Measurements from ENCODE around the gene NQO2. TPM values are rescaled to one million over a fixed set of nuclear protein-coding genes. Genes with fewer than 3 reads are reported as not detected.

The NQO2 gene
- total RNA-seq, 1 experiment from 2014 or later = 45.7 TPM

- H3K27ac ChIP-seq (ENCODE audit: low read length) = peak overlapping the region; percentile 79
- TF ChIP-seq SIN3A (IDR thresholded peaks at IDR 0.05; ENCODE audit: borderline replicate concordance, insufficient read depth, low read depth, low read length) (no peak), TCF7L2 (IDR thresholded peaks at IDR 0.05; ENCODE audit: low read depth, low read length) (peak; percentile 38; the same call in 1 of the 2 replicates), POLR2AphosphoS5 (IDR thresholded peaks at IDR 0.05; ENCODE audit: low read depth, low read length) (peak; percentile 90)
- intact Hi-C loops (cut with micrococcal nuclease; ENCODE audit: unreplicated experiment) (no loop called here), in situ Hi-C loops (cut with HindIII; ENCODE audit: low pct_unique_long_range_greater_than_20kb, low sequenced_read_pairs) (no loop called here)
- H3K9me3 ChIP-seq (ENCODE audit: control insufficient read depth, insufficient read depth, low read depth, low read length) = no peaks in the 10 kb centered on the region
- CTCF ChIA-PET = interaction anchor here (0.6 kb wide), 1 partner anchor 25 kb away, joined by 3 read pairs; no protein-coding TSS in a partner anchor
- no peaks in the 10 kb centered on the region; the same call in 1 of the 2 replicates for H3K36me3 ChIP-seq (ENCODE audit: control insufficient read depth, insufficient read depth, low read length)
- peaks cover 14% of the 10 kb centered on the region for H3K4me1 ChIP-seq (ENCODE audit: control insufficient read depth, insufficient read depth, low read length)
- POLR2A ChIA-PET = interaction anchor here (0.7 to 1.0 kb wide), 3 partner anchors 51 to 74 kb away, joined by 3 to 6 read pairs (median 4); no protein-coding TSS in a partner anchor
- ATAC-seq (peak; percentile 93), DNase-seq (ENCODE audit: low read depth, low spot score) (no peak)
- BruUV-seq (replicated peaks) = no TSS peak
- no peaks in the 10 kb centered on the region for H3K27me3 ChIP-seq (ENCODE audit: control insufficient read depth, insufficient read depth, low read length)
- peak overlapping the region; percentile 69 to 75 for H3K4me3 ChIP-seq (ENCODE audit: low read depth in 2 of 2, low read length in 2 of 2)
Measured at GRCh38 chr6:3063733-3064700, 64.3 kb downstream of the NQO2 start.

GRCh38 chr6:3068329-3069214 lies 68.9 kb downstream of the NQO2 start, which contains the start of gene RIPK1:
Gene RIPK1, plus strand, starts transcription at chr6:3068494. Its CDS starts 8,330 bp downstream, at chr6:3076824.
- intact Hi-C loops (cut with micrococcal nuclease; ENCODE audit: unreplicated experiment) = no loop called here
- Histone ChIP-seq H3K36me3 (ENCODE audit: control insufficient read depth, insufficient read depth, low read length) (no peaks in the 10 kb centered on the region; the same call in 1 of the 2 replicates), H3K9me3 (ENCODE audit: control insufficient read depth, insufficient read depth, low read depth, low read length) (no peaks in the 10 kb centered on the region), H3K27me3 (ENCODE audit: control insufficient read depth, insufficient read depth, low read length) (no peaks in the 10 kb centered on the region), H3K4me3 (ENCODE audit: low read depth in 2 of 2, low read length in 2 of 2) (peak within 1 kb of the TSS; percentile 78 to 91), H3K4me1 (ENCODE audit: control insufficient read depth, insufficient read depth, low read length) (peaks cover 8% of the 10 kb centered on the region), H3K27ac (ENCODE audit: low read length) (peak within 1 kb of the TSS; percentile 95)
- CTCF ChIA-PET = interaction anchor here (0.6 kb wide), 1 partner anchor 61 kb away, joined by 7 read pairs; no protein-coding TSS in a partner anchor
- POLR2A ChIA-PET = interaction anchor here (0.7 to 1.2 kb wide), 2 partner anchors 69 to 78 kb away, joined by 3 to 4 read pairs; partner anchors contain the start of gene NQO2
- TF ChIP-seq SIN3A (IDR thresholded peaks at IDR 0.05; ENCODE audit: borderline replicate concordance, insufficient read depth, low read depth, low read length) (no peak), REST (IDR thresholded peaks at IDR 0.05; ENCODE audit: insufficient read depth in 1 of 2, low read depth in 2 of 2, low read length in 1 of 2) (peak in 1 of 2 experiments; percentile 54; a peak in 1 of 4 replicates), TCF7L2 (IDR thresholded peaks at IDR 0.05; ENCODE audit: low read depth, low read length) (no peak), CTCF (IDR thresholded peaks at IDR 0.05) (peak; percentile 71), POLR2AphosphoS5 (IDR thresholded peaks at IDR 0.05; ENCODE audit: low read depth, low read length) (peak; percentile 91)
- BruUV-seq (replicated peaks) = no TSS peak
- in situ Hi-C loops (cut with HindIII; ENCODE audit: low pct_unique_long_range_greater_than_20kb, low sequenced_read_pairs) = no loop called here
- DNase-seq (ENCODE audit: low read depth, low spot score) = no peak
- peak; percentile 88 for ATAC-seq

Other genes with a start within 250 kb of the NQO2 start
- 0.85 TPM for gene MYLK4, start 249.0 kb upstream of the NQO2 start, total RNA-seq (2021; ENCODE audit: unreplicated experiment)
- 69.1 TPM for gene WRNIP1, start 234.5 kb upstream of the NQO2 start, total RNA-seq (2021; ENCODE audit: unreplicated experiment)
- gene SERPINB1, start 158.0 kb upstream of the NQO2 start, total RNA-seq (2021; ENCODE audit: unreplicated experiment) = 40.8 TPM
- gene SERPINB9, start 96.6 kb upstream of the NQO2 start, total RNA-seq (2021; ENCODE audit: unreplicated experiment) = 3.8 TPM
- gene SERPINB6, start 28.3 kb upstream of the NQO2 start, total RNA-seq (2021; ENCODE audit: unreplicated experiment) = 131 TPM
- 31.6 TPM for gene RIPK1, start 68.6 kb downstream of the NQO2 start, total RNA-seq (2021; ENCODE audit: unreplicated experiment)
- gene BPHL, start 118.8 kb downstream of the NQO2 start, total RNA-seq (2021; ENCODE audit: unreplicated experiment) = 36.3 TPM
- gene TUBB2A, start 157.7 kb downstream of the NQO2 start, total RNA-seq (2021; ENCODE audit: unreplicated experiment) = 33.3 TPM
- 22.7 TPM for gene TUBB2B, start 227.8 kb downstream of the NQO2 start, total RNA-seq (2021; ENCODE audit: unreplicated experiment)

Measured in Panc1 (cell line).